ENCODE results near the gene TSPEAR. TPM values are rescaled to one million over a fixed set of nuclear protein-coding genes. Genes with fewer than 3 reads are reported as not detected.
"Not testable (repeated sequence)": the region's sequence is repeated elsewhere in the genome, so short reads cannot be mapped to it uniquely, and the experiment has no call there.

TSPEAR gene
- total RNA-seq, 1 experiment from 2014 or later, result not detected

- peaks cover 20% of the 10 kb centered on the region for H3K9me3 ChIP-seq (ENCODE audit: low read length)
- H3K9me2 ChIP-seq (replicated peaks; ENCODE audit: insufficient read depth, low read length), result no peaks in the 10 kb centered on the region
- no peak overlapping the region for H3K9ac ChIP-seq (ENCODE audit: low read length)
- no peak overlapping the region for H3K4me3 ChIP-seq (ENCODE audit: low read length)
- no peak overlapping the region for H2AFZ ChIP-seq (ENCODE audit: low read length)
- H3K4me2 ChIP-seq (ENCODE audit: low read depth, low read length, poor library complexity, severe bottlenecking), result no peak overlapping the region
- H3K27ac ChIP-seq (ENCODE audit: low read length), result no peak overlapping the region
- no peak for DNase-seq
- no peaks in the 10 kb centered on the region for H3K36me3 ChIP-seq (ENCODE audit: insufficient read depth, low read length)
- H4K20me1 ChIP-seq (ENCODE audit: insufficient read depth, low read depth, low read length), result no peaks in the 10 kb centered on the region
- H3K79me2 ChIP-seq (ENCODE audit: low read length), result no peaks in the 10 kb centered on the region
- no peaks in the 10 kb centered on the region for H3K27me3 ChIP-seq (ENCODE audit: low read length)
- H3K4me1 ChIP-seq (ENCODE audit: low read length), result no peaks in the 10 kb centered on the region
Measured at GRCh38 chr21:44667612-44668011, 43.8 kb downstream of the TSPEAR start.

GRCh38 chr21:44666401-44667320 is 44.7 kb downstream of the TSPEAR start, which contains the start of gene KRTAP12-2:
Gene KRTAP12-2, minus strand, starts transcription at chr21:44666927. Its CDS starts 41 bp downstream, at chr21:44666886.
- Histone ChIP-seq H3K27me3 (ENCODE audit: low read length) (no peaks in the 10 kb centered on the region), H4K20me1 (ENCODE audit: insufficient read depth, low read depth, low read length) (no peaks in the 10 kb centered on the region), H3K9me3 (ENCODE audit: low read length) (peaks cover 17% of the 10 kb centered on the region), H3K4me3 (ENCODE audit: low read length) (no peak within 1 kb of the TSS), H3K4me2 (ENCODE audit: low read depth, low read length, poor library complexity, severe bottlenecking) (no peak within 1 kb of the TSS), H3K36me3 (ENCODE audit: insufficient read depth, low read length) (no peaks in the 10 kb centered on the region), H3K4me1 (ENCODE audit: low read length) (no peaks in the 10 kb centered on the region), H3K9me2 (replicated peaks; ENCODE audit: insufficient read depth, low read length) (no peaks in the 10 kb centered on the region), H3K79me2 (ENCODE audit: low read length) (no peaks in the 10 kb centered on the region), H3K9ac (ENCODE audit: low read length) (no peak within 1 kb of the TSS), H3K27ac (ENCODE audit: low read length) (no peak within 1 kb of the TSS), H2AFZ (ENCODE audit: low read length) (no peak within 1 kb of the TSS)
- DNase-seq, result no peak

GRCh38 chr21:44664691-44665090 is 46.7 kb downstream of the TSPEAR start:
- no peak overlapping the region for H3K27ac ChIP-seq (ENCODE audit: low read length)
- no peaks in the 10 kb centered on the region for H3K4me1 ChIP-seq (ENCODE audit: low read length)
- no peaks in the 10 kb centered on the region for H3K9me2 ChIP-seq (replicated peaks; ENCODE audit: insufficient read depth, low read length)
- no peaks in the 10 kb centered on the region for H3K36me3 ChIP-seq (ENCODE audit: insufficient read depth, low read length)
- H4K20me1 ChIP-seq (ENCODE audit: insufficient read depth, low read depth, low read length), result no peaks in the 10 kb centered on the region
- DNase-seq, result no peak
- no peaks in the 10 kb centered on the region for H3K79me2 ChIP-seq (ENCODE audit: low read length)
- H3K4me2 ChIP-seq (ENCODE audit: low read depth, low read length, poor library complexity, severe bottlenecking), result no peak overlapping the region
- no peak overlapping the region for H3K4me3 ChIP-seq (ENCODE audit: low read length)
- H3K9me3 ChIP-seq (ENCODE audit: low read length), result peaks cover 8% of the 10 kb centered on the region; the same call in 1 of the 2 replicates
- no peak overlapping the region for H3K9ac ChIP-seq (ENCODE audit: low read length)
- no peaks in the 10 kb centered on the region for H3K27me3 ChIP-seq (ENCODE audit: low read length)
- no peak overlapping the region for H2AFZ ChIP-seq (ENCODE audit: low read length)

GRCh38 chr21:44661567-44661966 is 49.8 kb downstream of the TSPEAR start:
- H3K4me2 ChIP-seq (ENCODE audit: low read depth, low read length, poor library complexity, severe bottlenecking); H3K4me3 ChIP-seq (ENCODE audit: low read length); H3K9me2 ChIP-seq (replicated peaks; ENCODE audit: insufficient read depth, low read length); H3K9ac ChIP-seq (ENCODE audit: low read length); H4K20me1 ChIP-seq (ENCODE audit: insufficient read depth, low read depth, low read length); H3K4me1 ChIP-seq (ENCODE audit: low read length); H2AFZ ChIP-seq (ENCODE audit: low read length); H3K79me2 ChIP-seq (ENCODE audit: low read length); H3K36me3 ChIP-seq (ENCODE audit: insufficient read depth, low read length); H3K27ac ChIP-seq (ENCODE audit: low read length); H3K27me3 ChIP-seq (ENCODE audit: low read length); DNase-seq; H3K9me3 ChIP-seq (ENCODE audit: low read length): not testable (repeated sequence)

- Histone ChIP-seq H3K79me2 (ENCODE audit: low read length) (no peaks in the 10 kb centered on the region), H3K9me2 (replicated peaks; ENCODE audit: insufficient read depth, low read length) (no peaks in the 10 kb centered on the region), H3K4me1 (ENCODE audit: low read length) (no peaks in the 10 kb centered on the region), H3K27ac (ENCODE audit: low read length) (no peak overlapping the region), H4K20me1 (ENCODE audit: insufficient read depth, low read depth, low read length) (no peaks in the 10 kb centered on the region), H3K4me2 (ENCODE audit: low read depth, low read length, poor library complexity, severe bottlenecking) (no peak overlapping the region), H3K27me3 (ENCODE audit: low read length) (no peaks in the 10 kb centered on the region), H2AFZ (ENCODE audit: low read length) (no peak overlapping the region), H3K9me3 (ENCODE audit: low read length) (peaks cover 8% of the 10 kb centered on the region; the same call in 1 of the 2 replicates), H3K36me3 (ENCODE audit: insufficient read depth, low read length) (no peaks in the 10 kb centered on the region), H3K9ac (ENCODE audit: low read length) (no peak overlapping the region), H3K4me3 (ENCODE audit: low read length) (no peak overlapping the region)
- no peak for DNase-seq
Measured at GRCh38 chr21:44658913-44659595, 52.3 kb downstream of the TSPEAR start.

- H3K27ac ChIP-seq (ENCODE audit: low read length), result no peak overlapping the region
- no peak overlapping the region for H2AFZ ChIP-seq (ENCODE audit: low read length)
- no peaks in the 10 kb centered on the region for H4K20me1 ChIP-seq (ENCODE audit: insufficient read depth, low read depth, low read length)
- no peaks in the 10 kb centered on the region for H3K9me2 ChIP-seq (replicated peaks; ENCODE audit: insufficient read depth, low read length)
- H3K79me2 ChIP-seq (ENCODE audit: low read length), result no peaks in the 10 kb centered on the region
- H3K4me1 ChIP-seq (ENCODE audit: low read length), result no peaks in the 10 kb centered on the region
- no peak overlapping the region for H3K4me3 ChIP-seq (ENCODE audit: low read length)
- H3K9me3 ChIP-seq (ENCODE audit: low read length), result 0 out of 2 replicates have a peak, but pooled peaks cover 4% of the 10 kb centered on the region
- H3K27me3 ChIP-seq (ENCODE audit: low read length), result no peaks in the 10 kb centered on the region
- no peaks in the 10 kb centered on the region for H3K36me3 ChIP-seq (ENCODE audit: insufficient read depth, low read length)
- DNase-seq, result no peak
- H3K9ac ChIP-seq (ENCODE audit: low read length), result no peak overlapping the region
- no peak overlapping the region for H3K4me2 ChIP-seq (ENCODE audit: low read depth, low read length, poor library complexity, severe bottlenecking)
Measured at GRCh38 chr21:44658541-44658910, 52.8 kb downstream of the TSPEAR start.

GRCh38 chr21:44657635-44658540 is 53.5 kb downstream of the TSPEAR start, which contains the start of gene KRTAP12-3:
Gene KRTAP12-3, plus strand, starts transcription at chr21:44657932. Its CDS starts 48 bp downstream, at chr21:44657980.
- Histone ChIP-seq H2AFZ (ENCODE audit: low read length) (no peak within 1 kb of the TSS), H3K27me3 (ENCODE audit: low read length) (no peaks in the 10 kb centered on the region), H3K9me2 (replicated peaks; ENCODE audit: insufficient read depth, low read length) (no peaks in the 10 kb centered on the region), H3K79me2 (ENCODE audit: low read length) (no peaks in the 10 kb centered on the region), H3K36me3 (ENCODE audit: insufficient read depth, low read length) (no peaks in the 10 kb centered on the region), H3K4me3 (ENCODE audit: low read length) (no peak within 1 kb of the TSS), H4K20me1 (ENCODE audit: insufficient read depth, low read depth, low read length) (no peaks in the 10 kb centered on the region), H3K9me3 (ENCODE audit: low read length) (no peaks in the 10 kb centered on the region), H3K4me1 (ENCODE audit: low read length) (no peaks in the 10 kb centered on the region), H3K4me2 (ENCODE audit: low read depth, low read length, poor library complexity, severe bottlenecking) (no peak within 1 kb of the TSS), H3K9ac (ENCODE audit: low read length) (no peak within 1 kb of the TSS), H3K27ac (ENCODE audit: low read length) (no peak within 1 kb of the TSS)
- DNase-seq, result no peak
